Peyer's patch (tissue), 4 donors: ENCODE results near the gene DLGAP1. TPM values are rescaled to one million over a fixed set of nuclear protein-coding genes. Genes with fewer than 3 reads are reported as not detected.

Experiments used
- DNase-seq, 3 donors: peaks; one replicate each; pipeline ENCODE4 v3.0.0-alpha.2; 2017 to 2019
- H3K27ac ChIP-seq, 4 donors: fragments of 200-600 bp; sonication (generic); one replicate each; pipeline ENCODE4 v1.5.1; 2016 to 2019
- H3K27me3 ChIP-seq, 2 donors: fragments of 200-600 bp; sonication (generic); one replicate each; pipeline ENCODE4 v1.5.1; 2019
- H3K36me3 ChIP-seq, 3 donors: fragments of 200-600 bp; sonication (generic); one replicate each; pipeline ENCODE4 v1.5.1; 2016 to 2019
- H3K4me1 ChIP-seq, 4 donors: fragments of 200-600 bp; sonication (generic); one replicate each; pipeline ENCODE4 v1.5.1; 2016 to 2019
- H3K4me3 ChIP-seq, 4 donors: fragments of 200-600 bp; sonication (generic); 1 replicate in 3 of 4; 2 replicates in 1 of 4; pipeline ENCODE4 v1.5.1; 2016 to 2019; ENCODE audit warnings: mild to moderate bottlenecking in 1 of 4
- H3K9me3 ChIP-seq, 4 donors: fragments of 200-600 bp; sonication (generic); one replicate each; pipeline ENCODE4 v1.5.1; 2016 to 2019; ENCODE audit warnings: mild to moderate bottlenecking in 1 of 4
- POLR2A ChIP-seq, 2 donors: fragments of 450-650 bp; IDR thresholded peaks; one replicate each; pipeline ENCODE4 v1.5.1; 2017; ENCODE audit warnings: antibody characterized with exemption in 2 of 2, mild to moderate bottlenecking in 2 of 2, moderate library complexity in 2 of 2
- total RNA-seq, 4 donors: library from RNA; depleted of rRNA; stranded (reverse); fragments of >200 nt; gene quantifications; one replicate each; pipeline ENCODE4 v1.1.0, GENCODE V29; 2016
- TF ChIP-seq, protein P1 (sequence below), 6 experiments: fragments of 450-650 bp in 4 of 6; fragments of 200-600 bp in 2 of 6; sonication (generic) in 1 of 6; IDR thresholded peaks; one replicate each; pipeline ENCODE4 v1.5.1; 2017 to 2019; ENCODE audit warnings: antibody characterized with exemption in 6 of 6, mild to moderate bottlenecking in 3 of 6, moderate library complexity in 1 of 6

The DLGAP1 gene
- total RNA-seq, 4 donors from 2014 or later = 0.53 to 4.1 (median 2.1) TPM

DNA sequence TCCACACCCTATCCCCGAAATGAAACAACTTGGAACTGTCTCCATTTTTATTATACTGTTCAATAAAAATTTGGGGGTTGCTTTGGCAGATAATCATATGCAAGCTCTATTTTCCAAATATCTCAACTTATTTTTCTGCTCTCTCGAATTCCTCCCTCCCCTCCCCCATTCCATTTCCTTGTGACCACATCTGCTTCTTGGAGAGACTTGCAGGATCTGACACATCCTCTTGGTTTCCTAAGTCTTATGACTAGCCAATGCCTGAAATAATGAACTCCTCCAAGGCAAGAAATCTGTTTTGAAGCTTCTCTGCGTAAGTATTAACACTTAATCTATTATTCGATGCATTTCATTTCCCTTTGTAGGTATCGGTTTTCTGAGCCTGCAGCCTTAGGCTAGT lies 989.1 kb downstream of the DLGAP1 start:
- TF ChIP-seq, protein P1, sequence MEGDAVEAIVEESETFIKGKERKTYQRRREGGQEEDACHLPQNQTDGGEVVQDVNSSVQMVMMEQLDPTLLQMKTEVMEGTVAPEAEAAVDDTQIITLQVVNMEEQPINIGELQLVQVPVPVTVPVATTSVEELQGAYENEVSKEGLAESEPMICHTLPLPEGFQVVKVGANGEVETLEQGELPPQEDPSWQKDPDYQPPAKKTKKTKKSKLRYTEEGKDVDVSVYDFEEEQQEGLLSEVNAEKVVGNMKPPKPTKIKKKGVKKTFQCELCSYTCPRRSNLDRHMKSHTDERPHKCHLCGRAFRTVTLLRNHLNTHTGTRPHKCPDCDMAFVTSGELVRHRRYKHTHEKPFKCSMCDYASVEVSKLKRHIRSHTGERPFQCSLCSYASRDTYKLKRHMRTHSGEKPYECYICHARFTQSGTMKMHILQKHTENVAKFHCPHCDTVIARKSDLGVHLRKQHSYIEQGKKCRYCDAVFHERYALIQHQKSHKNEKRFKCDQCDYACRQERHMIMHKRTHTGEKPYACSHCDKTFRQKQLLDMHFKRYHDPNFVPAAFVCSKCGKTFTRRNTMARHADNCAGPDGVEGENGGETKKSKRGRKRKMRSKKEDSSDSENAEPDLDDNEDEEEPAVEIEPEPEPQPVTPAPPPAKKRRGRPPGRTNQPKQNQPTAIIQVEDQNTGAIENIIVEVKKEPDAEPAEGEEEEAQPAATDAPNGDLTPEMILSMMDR (IDR thresholded peaks at IDR 0.05) = no peak
- no peak for TF ChIP-seq POLR2A (IDR thresholded peaks at IDR 0.05)
- Histone ChIP-seq H3K9me3 (no peaks in the 10 kb centered on the region), H3K36me3 (no peaks in the 10 kb centered on the region), H3K27ac (no peak overlapping the region), H3K27me3 (no peaks in the 10 kb centered on the region), H3K4me3 (no peak overlapping the region), H3K4me1 (peaks cover 0 to 6% (median 0%) of the 10 kb centered on the region in 4 donors)
- DNase-seq = no peak

DNA sequence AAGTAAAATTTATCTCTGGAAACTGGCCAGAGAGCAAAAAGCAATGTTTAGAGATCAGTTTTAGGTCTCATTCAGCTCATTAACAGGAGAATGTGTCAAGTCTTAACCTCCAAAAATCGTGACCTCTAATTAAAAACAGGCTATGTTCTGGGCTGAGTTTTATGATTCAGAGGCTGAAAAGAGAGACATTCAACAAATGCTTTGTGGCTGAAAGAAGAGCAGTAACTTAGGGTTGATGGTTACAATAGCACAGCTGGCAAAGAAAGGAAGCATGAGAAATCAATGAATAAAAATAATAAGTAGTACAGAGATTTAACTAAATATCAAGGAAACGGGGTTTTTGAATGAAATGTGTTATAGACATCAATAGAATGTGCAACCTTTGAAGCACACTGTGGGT lies 992.1 kb downstream of the DLGAP1 start:
- peaks cover 0 to 21% (median 5%) of the 10 kb centered on the region in 4 donors for H3K4me1 ChIP-seq
- no peak overlapping the region for H3K27ac ChIP-seq
- TF ChIP-seq, protein P1 (IDR thresholded peaks at IDR 0.05) = no peak
- no peak for TF ChIP-seq POLR2A (IDR thresholded peaks at IDR 0.05)
- no peak overlapping the region for H3K4me3 ChIP-seq
- H3K9me3 ChIP-seq = no peaks in the 10 kb centered on the region
- H3K36me3 ChIP-seq = peaks cover 0 to 11% (median 0%) of the 10 kb centered on the region in 3 donors
- no peak for DNase-seq
- H3K27me3 ChIP-seq = no peaks in the 10 kb centered on the region

DNA sequence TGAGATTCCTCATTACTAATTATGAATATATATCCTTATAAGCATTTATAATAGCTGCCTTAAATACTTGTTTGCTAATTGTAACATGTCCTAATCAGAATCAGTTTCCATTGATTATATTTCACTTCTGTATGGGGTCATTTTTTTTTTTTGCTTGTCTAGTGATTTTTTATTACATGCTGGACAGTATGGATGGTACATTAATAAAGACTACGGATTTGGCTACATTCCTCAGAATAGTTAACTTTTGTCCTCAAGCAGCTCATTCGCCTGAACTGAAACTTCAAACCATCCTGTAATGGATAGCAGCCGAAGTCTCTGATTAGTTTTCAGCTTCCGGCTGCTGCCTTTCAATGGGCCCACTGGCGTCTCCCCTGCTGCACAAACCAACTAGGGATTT lies 993.4 kb downstream of the DLGAP1 start:
- Histone ChIP-seq H3K36me3 (peaks cover 0 to 20% (median 0%) of the 10 kb centered on the region in 3 donors), H3K27me3 (no peaks in the 10 kb centered on the region), H3K4me1 (peaks cover 0 to 27% (median 5%) of the 10 kb centered on the region in 4 donors), H3K27ac (no peak overlapping the region), H3K4me3 (no peak overlapping the region), H3K9me3 (no peaks in the 10 kb centered on the region)
- DNase-seq = no peak
- TF ChIP-seq POLR2A (IDR thresholded peaks at IDR 0.05) = no peak
- TF ChIP-seq, protein P1 (IDR thresholded peaks at IDR 0.05) = no peak

DNA sequence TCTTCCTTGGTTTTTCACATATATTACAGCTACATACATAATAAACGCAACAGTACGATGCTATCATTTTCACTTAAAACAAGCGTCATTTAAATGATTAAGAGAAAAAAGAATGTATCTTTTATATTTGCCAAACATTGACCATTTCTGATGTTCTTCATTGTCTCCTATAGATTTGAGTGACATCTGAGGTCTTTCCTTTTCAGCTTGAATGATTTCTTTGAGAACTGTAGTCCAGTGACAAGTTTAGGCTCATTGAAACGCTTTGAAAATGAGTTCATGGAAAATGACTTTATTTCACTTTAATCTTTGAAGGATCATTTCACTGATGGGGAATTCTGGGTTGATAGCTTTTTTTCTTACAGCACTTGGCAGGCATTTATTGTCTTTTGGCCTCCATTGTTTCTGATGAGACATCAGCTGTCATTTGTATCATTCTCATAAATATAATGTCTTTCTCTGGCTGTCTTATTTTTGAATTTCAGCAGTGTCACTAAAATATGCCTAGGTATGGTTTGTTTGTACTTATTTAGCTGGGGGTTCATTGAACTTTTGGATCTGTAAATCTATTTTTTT lies 994.2 kb downstream of the DLGAP1 start:
- Histone ChIP-seq H3K36me3 (peaks cover 0 to 20% (median 0%) of the 10 kb centered on the region in 3 donors), H3K4me3 (no peak overlapping the region), H3K4me1 (peaks cover 0 to 30% (median 5%) of the 10 kb centered on the region in 4 donors), H3K27ac (no peak overlapping the region), H3K9me3 (no peaks in the 10 kb centered on the region), H3K27me3 (no peaks in the 10 kb centered on the region)
- no peak for TF ChIP-seq POLR2A (IDR thresholded peaks at IDR 0.05)
- TF ChIP-seq, protein P1 (IDR thresholded peaks at IDR 0.05) = no peak
- DNase-seq = no peak

DNA sequence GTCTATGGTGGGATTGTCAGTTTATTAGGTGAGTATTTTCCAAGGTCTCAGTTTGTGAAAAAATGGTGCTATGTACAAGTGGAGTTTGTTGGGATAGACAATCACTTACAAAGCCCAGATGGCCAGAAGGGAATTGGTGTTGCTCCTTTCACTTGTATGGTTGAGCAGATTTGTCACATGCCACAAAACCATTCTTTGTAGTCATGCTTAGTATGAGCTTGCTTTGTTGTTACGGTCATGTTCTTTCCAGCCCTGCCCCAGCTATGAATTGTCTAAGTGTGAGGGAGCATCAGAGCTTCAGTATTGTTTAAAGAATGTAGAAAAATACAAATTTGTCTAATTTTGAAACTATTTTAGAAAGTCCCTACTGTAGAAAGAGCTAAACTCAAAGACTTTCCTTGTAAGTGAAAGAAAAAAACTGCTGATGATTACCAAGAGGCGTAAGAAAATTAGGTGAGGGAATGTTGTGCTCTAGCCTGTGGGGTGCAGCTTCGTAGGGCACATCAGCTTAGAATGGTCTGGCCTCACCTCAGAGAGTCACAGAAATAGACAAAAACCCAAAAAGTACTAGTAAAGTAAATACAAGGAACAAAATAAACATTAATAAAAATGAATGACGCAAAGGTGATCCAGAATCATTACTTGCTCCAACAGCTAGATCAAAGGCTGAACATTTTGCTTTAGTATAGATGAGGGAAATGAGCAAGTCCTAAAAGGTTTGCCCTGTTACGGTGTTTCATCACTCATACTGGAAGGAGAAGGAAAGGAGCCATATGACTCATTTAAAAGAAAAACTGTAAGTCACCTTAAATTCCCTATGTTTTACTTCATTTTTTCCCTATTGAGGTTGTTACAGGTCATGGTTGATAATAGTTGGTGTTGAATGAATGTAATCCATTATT lies 995.9 kb downstream of the DLGAP1 start:
- Histone ChIP-seq H3K9me3 (no peaks in the 10 kb centered on the region), H3K27ac (peak overlapping the region; percentile 7 to 97 (median 58)), H3K4me3 (no peak overlapping the region), H3K36me3 (peaks cover 0 to 20% (median 0%) of the 10 kb centered on the region in 3 donors), H3K4me1 (peaks cover 0 to 44% (median 5%) of the 10 kb centered on the region in 4 donors), H3K27me3 (no peaks in the 10 kb centered on the region)
- DNase-seq = no peak
- TF ChIP-seq, protein P1 (IDR thresholded peaks at IDR 0.05) = no peak
- no peak for TF ChIP-seq POLR2A (IDR thresholded peaks at IDR 0.05)
